ENCODE measurements around the gene FBN2.

Gene FBN2

GRCh38 chr5:128538000-128538249 is at the start of gene FBN2:
TSS of gene FBN2 (minus strand) at chr5:128538245. CDS start at chr5:128537603, 642 bp downstream.
- Histone ChIP-seq H3K4me1 (ENCODE audit: control insufficient read depth, insufficient read depth, low read length) (peaks cover 2% of the 10 kb centered on the region; the same call in 1 of the 2 replicates), H3K27me3 (ENCODE audit: control insufficient read depth, insufficient read depth, low read length) (peaks cover 16% of the 10 kb centered on the region; the same call in 1 of the 2 replicates), H3K4me3 (ENCODE audit: low read length) (peak within 1 kb of the TSS; percentile 68; the same call in 1 of the 2 replicates), H3K9me3 (ENCODE audit: control insufficient read depth, insufficient read depth, low read length) (no peaks in the 10 kb centered on the region), H3K27ac (ENCODE audit: low read length) (no peak within 1 kb of the TSS), H3K36me3 (ENCODE audit: control insufficient read depth, insufficient read depth, low read length) (no peaks in the 10 kb centered on the region)
- DNase-seq (ENCODE audit: low read depth, low spot score), result peak; percentile 1
- no CpG with 5 or more reads among the region's 26 CpGs for WGBS (ENCODE audit: insufficient coverage, insufficient read length)

- no peaks in the 10 kb centered on the region for H3K4me1 ChIP-seq (ENCODE audit: control insufficient read depth, insufficient read depth, low read length)
Measured at GRCh38 chr5:128587275-128587674, 49.2 kb upstream of the FBN2 start.

GRCh38 chr5:128586848-128587247 is 48.8 kb upstream of the FBN2 start:
- no peaks in the 10 kb centered on the region for H3K9me3 ChIP-seq (ENCODE audit: control insufficient read depth, insufficient read depth, low read length)
- no peak overlapping the region for H3K27ac ChIP-seq (ENCODE audit: low read length)
- DNase-seq (ENCODE audit: low read depth, low spot score), result no peak
- no peak overlapping the region for H3K4me3 ChIP-seq (ENCODE audit: low read length)
- no peaks in the 10 kb centered on the region for H3K36me3 ChIP-seq (ENCODE audit: control insufficient read depth, insufficient read depth, low read length)
- H3K4me1 ChIP-seq (ENCODE audit: control insufficient read depth, insufficient read depth, low read length), result no peaks in the 10 kb centered on the region
- no peaks in the 10 kb centered on the region for H3K27me3 ChIP-seq (ENCODE audit: control insufficient read depth, insufficient read depth, low read length)
- no CpG with 5 or more reads among the region's 1 CpG for WGBS (ENCODE audit: insufficient coverage, insufficient read length)

More at GRCh38 chr5:128587275-128587674, 49.2 kb upstream of the FBN2 start:
- Histone ChIP-seq H3K27me3 (ENCODE audit: control insufficient read depth, insufficient read depth, low read length) (no peaks in the 10 kb centered on the region), H3K27ac (ENCODE audit: low read length) (no peak overlapping the region), H3K4me3 (ENCODE audit: low read length) (no peak overlapping the region), H3K9me3 (ENCODE audit: control insufficient read depth, insufficient read depth, low read length) (no peaks in the 10 kb centered on the region), H3K36me3 (ENCODE audit: control insufficient read depth, insufficient read depth, low read length) (no peaks in the 10 kb centered on the region)
- DNase-seq (ENCODE audit: low read depth, low spot score), result no peak
- no CpG with 5 or more reads among the region's 2 CpGs for WGBS (ENCODE audit: insufficient coverage, insufficient read length)

DNA sequence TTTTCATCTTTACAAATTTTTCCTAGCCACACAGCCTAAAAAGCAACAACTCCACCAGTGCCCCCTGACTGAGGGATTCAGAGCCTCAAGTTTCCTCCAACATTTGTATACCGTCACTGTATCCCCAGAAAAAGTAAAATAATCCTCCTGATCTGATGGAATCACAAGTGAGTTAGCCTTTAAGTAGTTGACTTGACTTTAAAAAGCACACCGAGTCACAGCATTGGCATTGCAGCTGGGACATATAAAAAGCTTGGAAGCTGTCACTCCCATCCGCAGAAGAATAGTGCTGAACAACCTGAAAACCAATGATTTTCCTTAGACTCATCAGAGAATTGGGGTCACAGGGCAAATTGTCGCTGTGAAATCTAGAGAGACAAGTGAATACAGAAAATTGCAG is 41.6 kb upstream of the FBN2 start:
- Histone ChIP-seq H3K27ac (ENCODE audit: low read length) (no peak overlapping the region), H3K9me3 (ENCODE audit: control insufficient read depth, insufficient read depth, low read length) (no peaks in the 10 kb centered on the region), H3K36me3 (ENCODE audit: control insufficient read depth, insufficient read depth, low read length) (no peaks in the 10 kb centered on the region), H3K4me3 (ENCODE audit: low read length) (no peak overlapping the region), H3K4me1 (ENCODE audit: control insufficient read depth, insufficient read depth, low read length) (no peaks in the 10 kb centered on the region), H3K27me3 (ENCODE audit: control insufficient read depth, insufficient read depth, low read length) (no peaks in the 10 kb centered on the region)
- no CpG with 5 or more reads among the region's 4 CpGs for WGBS (ENCODE audit: insufficient coverage, insufficient read length)
- DNase-seq (ENCODE audit: low read depth, low spot score), result no peak

DNA sequence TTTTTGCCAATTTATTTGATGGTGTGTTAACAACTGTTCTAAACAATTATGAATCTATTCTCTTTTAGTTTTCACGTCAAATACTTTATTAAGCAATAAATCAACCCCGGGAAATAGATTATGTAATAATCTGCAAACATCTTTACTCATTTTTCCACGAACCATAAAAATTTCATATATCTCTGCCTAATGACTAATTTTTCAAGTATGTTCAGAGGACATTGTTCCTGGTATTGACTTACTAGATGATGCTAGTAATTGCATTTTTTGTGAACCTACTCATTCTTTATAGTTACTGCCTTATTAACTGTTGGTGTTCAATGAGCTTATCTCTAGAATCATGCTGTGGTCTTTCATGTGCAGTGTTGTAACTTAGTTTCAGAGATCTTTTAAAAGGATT is 41.0 kb upstream of the FBN2 start:
- no peaks in the 10 kb centered on the region for H3K9me3 ChIP-seq (ENCODE audit: control insufficient read depth, insufficient read depth, low read length)
- no peaks in the 10 kb centered on the region for H3K36me3 ChIP-seq (ENCODE audit: control insufficient read depth, insufficient read depth, low read length)
- H3K27ac ChIP-seq (ENCODE audit: low read length), result no peak overlapping the region
- DNase-seq (ENCODE audit: low read depth, low spot score), result no peak
- 100% methylated on average over 2 of the region's 3 CpGs for WGBS (ENCODE audit: insufficient coverage, insufficient read length)
- no peaks in the 10 kb centered on the region for H3K27me3 ChIP-seq (ENCODE audit: control insufficient read depth, insufficient read depth, low read length)
- no peaks in the 10 kb centered on the region for H3K4me1 ChIP-seq (ENCODE audit: control insufficient read depth, insufficient read depth, low read length)
- H3K4me3 ChIP-seq (ENCODE audit: low read length), result no peak overlapping the region

DNA sequence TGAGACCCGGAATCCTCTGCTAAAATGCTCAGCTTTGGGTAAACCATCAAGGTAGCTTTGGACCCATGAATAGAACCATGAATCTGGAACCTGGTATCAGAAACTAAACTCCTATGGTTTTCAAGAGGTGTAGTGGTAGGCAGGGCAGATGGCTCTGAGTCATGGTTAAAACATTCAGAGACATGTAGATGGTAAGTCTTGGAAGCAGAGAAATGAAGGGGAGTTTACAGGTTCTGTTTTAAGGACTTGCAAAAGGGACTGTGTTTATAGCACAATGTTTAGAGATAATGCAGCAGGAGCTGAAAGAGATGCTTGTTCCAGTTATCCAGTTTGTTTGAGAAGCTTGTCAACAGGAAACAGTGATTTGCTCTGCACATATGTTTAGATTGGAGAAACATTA is 36.0 kb upstream of the FBN2 start:
- no peaks in the 10 kb centered on the region for H3K36me3 ChIP-seq (ENCODE audit: control insufficient read depth, insufficient read depth, low read length)

DNA sequence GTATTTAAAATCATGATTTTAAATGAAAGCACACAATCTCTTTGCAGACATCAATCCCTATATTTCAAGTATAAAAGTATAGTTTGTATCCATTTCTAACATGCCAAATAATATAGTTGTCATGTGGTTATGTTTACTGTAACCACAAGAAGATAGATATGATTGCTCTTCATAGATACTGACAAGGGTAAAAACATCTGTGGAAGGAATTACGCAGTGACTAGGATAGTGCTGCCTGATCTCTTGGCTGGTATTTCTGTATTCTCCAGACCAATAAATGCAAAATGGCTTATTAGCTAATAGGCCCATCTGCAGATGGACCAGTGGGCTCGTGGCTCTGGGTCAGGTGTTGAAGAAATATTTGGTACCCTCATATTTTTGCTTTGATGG is 34.9 kb upstream of the FBN2 start:
- no peak for DNase-seq (ENCODE audit: low read depth, low spot score)
- no peaks in the 10 kb centered on the region for H3K27me3 ChIP-seq (ENCODE audit: control insufficient read depth, insufficient read depth, low read length)
- H3K4me1 ChIP-seq (ENCODE audit: control insufficient read depth, insufficient read depth, low read length), result no peaks in the 10 kb centered on the region
- H3K27ac ChIP-seq (ENCODE audit: low read length), result no peak overlapping the region
- no peak overlapping the region for H3K4me3 ChIP-seq (ENCODE audit: low read length)
- no peaks in the 10 kb centered on the region for H3K9me3 ChIP-seq (ENCODE audit: control insufficient read depth, insufficient read depth, low read length)
- WGBS (ENCODE audit: insufficient coverage, insufficient read length), result no CpG with 5 or more reads among the region's 2 CpGs
- no peaks in the 10 kb centered on the region for H3K36me3 ChIP-seq (ENCODE audit: control insufficient read depth, insufficient read depth, low read length)

More for the DNA sequence above, 36.0 kb upstream of the FBN2 start:
- Histone ChIP-seq H3K4me1 (ENCODE audit: control insufficient read depth, insufficient read depth, low read length) (no peaks in the 10 kb centered on the region), H3K27ac (ENCODE audit: low read length) (no peak overlapping the region), H3K9me3 (ENCODE audit: control insufficient read depth, insufficient read depth, low read length) (no peaks in the 10 kb centered on the region), H3K27me3 (ENCODE audit: control insufficient read depth, insufficient read depth, low read length) (no peaks in the 10 kb centered on the region), H3K4me3 (ENCODE audit: low read length) (no peak overlapping the region)
- DNase-seq (ENCODE audit: low read depth, low spot score), result no peak
- WGBS (ENCODE audit: insufficient coverage, insufficient read length), result no CpG with 5 or more reads among the region's 1 CpG

GRCh38 chr5:128572051-128572929 is 34.2 kb upstream of the FBN2 start:
- Histone ChIP-seq H3K9me3 (ENCODE audit: control insufficient read depth, insufficient read depth, low read length) (no peaks in the 10 kb centered on the region), H3K27me3 (ENCODE audit: control insufficient read depth, insufficient read depth, low read length) (no peaks in the 10 kb centered on the region), H3K4me3 (ENCODE audit: low read length) (no peak overlapping the region), H3K36me3 (ENCODE audit: control insufficient read depth, insufficient read depth, low read length) (no peaks in the 10 kb centered on the region), H3K27ac (ENCODE audit: low read length) (no peak overlapping the region), H3K4me1 (ENCODE audit: control insufficient read depth, insufficient read depth, low read length) (no peaks in the 10 kb centered on the region)
- DNase-seq (ENCODE audit: low read depth, low spot score), result no peak
- WGBS (ENCODE audit: insufficient coverage, insufficient read length), result no CpG with 5 or more reads among the region's 4 CpGs

GRCh38 chr5:128566178-128566577 is 28.1 kb upstream of the FBN2 start:
- Histone ChIP-seq H3K9me3 (ENCODE audit: control insufficient read depth, insufficient read depth, low read length) (no peaks in the 10 kb centered on the region), H3K36me3 (ENCODE audit: control insufficient read depth, insufficient read depth, low read length) (no peaks in the 10 kb centered on the region), H3K4me3 (ENCODE audit: low read length) (no peak overlapping the region), H3K27me3 (ENCODE audit: control insufficient read depth, insufficient read depth, low read length) (no peaks in the 10 kb centered on the region), H3K27ac (ENCODE audit: low read length) (no peak overlapping the region), H3K4me1 (ENCODE audit: control insufficient read depth, insufficient read depth, low read length) (no peaks in the 10 kb centered on the region)
- no CpG with 5 or more reads among the region's 2 CpGs for WGBS (ENCODE audit: insufficient coverage, insufficient read length)
- no peak for DNase-seq (ENCODE audit: low read depth, low spot score)

DNA sequence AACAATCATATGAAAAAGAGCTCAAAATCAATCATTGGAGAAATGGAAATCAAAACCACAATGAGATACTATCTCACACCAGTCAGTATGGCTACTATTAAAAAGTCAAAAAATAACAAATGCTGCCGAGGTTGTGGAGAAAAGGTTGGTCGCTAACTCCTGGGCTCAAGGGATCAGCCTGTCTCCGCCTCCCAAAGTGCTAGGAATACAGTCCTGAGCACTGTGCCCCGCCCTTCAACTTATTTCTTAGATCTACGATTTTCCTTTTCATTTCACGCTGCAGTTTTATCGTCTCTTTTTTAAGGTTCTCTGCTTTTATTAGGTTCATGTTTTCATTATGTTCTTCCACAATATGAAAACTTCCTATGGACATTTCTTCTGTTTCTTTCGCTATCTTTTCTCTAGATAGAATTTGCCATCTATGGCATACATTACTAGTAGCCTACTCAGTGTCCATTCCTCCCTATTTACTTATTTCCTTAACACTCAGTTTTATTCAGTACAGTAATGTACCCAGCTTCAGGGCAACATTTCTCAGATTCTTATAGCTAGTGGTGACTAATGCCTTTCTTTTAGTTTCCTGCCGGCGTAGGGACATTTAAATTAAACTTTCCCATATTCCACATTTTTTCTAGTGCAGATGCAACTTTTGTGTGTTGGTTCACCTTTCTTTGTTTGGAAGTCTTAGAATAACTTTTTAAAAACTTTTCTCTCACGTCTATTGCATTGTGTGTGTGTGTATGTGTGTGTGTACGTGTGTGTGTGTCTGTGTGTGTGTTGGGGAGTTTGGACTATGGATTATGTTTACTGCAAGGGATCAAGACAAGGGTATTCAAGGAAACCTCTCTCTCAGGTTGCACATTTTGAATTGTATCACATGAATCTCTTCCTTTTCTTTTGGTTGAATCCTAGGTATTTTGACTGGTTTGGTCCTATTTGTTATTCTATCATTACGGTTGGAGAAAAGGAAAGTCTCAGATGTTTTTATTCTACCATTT is 21.6 kb upstream of the FBN2 start:
- Histone ChIP-seq H3K36me3 (ENCODE audit: control insufficient read depth, insufficient read depth, low read length) (no peaks in the 10 kb centered on the region), H3K27ac (ENCODE audit: low read length) (no peak overlapping the region), H3K4me3 (ENCODE audit: low read length) (no peak overlapping the region), H3K9me3 (ENCODE audit: control insufficient read depth, insufficient read depth, low read length) (no peaks in the 10 kb centered on the region), H3K4me1 (ENCODE audit: control insufficient read depth, insufficient read depth, low read length) (no peaks in the 10 kb centered on the region), H3K27me3 (ENCODE audit: control insufficient read depth, insufficient read depth, low read length) (no peaks in the 10 kb centered on the region)
- no CpG with 5 or more reads among the region's 13 CpGs for WGBS (ENCODE audit: insufficient coverage, insufficient read length)
- no peak for DNase-seq (ENCODE audit: low read depth, low spot score)

Measured in iPS DF 6.9 (cell line).